Tibial nerve (tissue), 4 donors: ENCODE results near the gene MATCAP1.

Experiments
- CTCF ChIP-seq, 5 experiments: fragments of 200-600 bp in 3 of 5; fragments of 450-650 bp in 2 of 5; sonication (generic) in 3 of 5; IDR thresholded peaks; one replicate each; pipeline ENCODE4 v1.5.1; 2016 to 2019; ENCODE audit warnings: antibody characterized with exemption in 5 of 5, mild to moderate bottlenecking in 3 of 5, moderate library complexity in 2 of 5
- EP300 ChIP-seq, 2 donors: sonication (generic); formaldehyde crosslinking; IDR thresholded peaks; one replicate each; pipeline ENCODE4 v1.6.1; 2017; ENCODE audit warnings: antibody characterized with exemption in 2 of 2, mild to moderate bottlenecking in 1 of 2
- POLR2A ChIP-seq, 2 donors: fragments of 450-650 bp; IDR thresholded peaks; one replicate each; pipeline ENCODE4 v1.6.1; 2017; ENCODE audit warnings: antibody characterized with exemption in 2 of 2, mild to moderate bottlenecking in 2 of 2, moderate library complexity in 2 of 2

GRCh38 chr16:67157892-67158635, 25.7 kb downstream of the MATCAP1 start:
- no peak for TF ChIP-seq CTCF (IDR thresholded peaks at IDR 0.05)
- no peak for TF ChIP-seq POLR2A (IDR thresholded peaks at IDR 0.05)
- no peak for TF ChIP-seq EP300 (IDR thresholded peaks at IDR 0.05)
